ENCODE results near the gene CADM1. TPM values are rescaled to one million over a fixed set of nuclear protein-coding genes. Genes with fewer than 3 reads are reported as not detected.

CADM1 gene
- total and polyA plus RNA-seq, 2 donors (not counting 1 experiment from before 2014, with no cell fraction given) = 15.4 to 86.0 TPM

- Histone ChIP-seq H4K20me1 (ENCODE audit: control insufficient read depth, extremely low read depth, insufficient read depth, low read length) (no peaks in the 10 kb centered on the region), H3K4me1 (ENCODE audit: control insufficient read depth, extremely low read depth, insufficient read depth, low read length) (no peaks in the 10 kb centered on the region), H3K79me2 (ENCODE audit: control insufficient read depth, insufficient read depth, low read length) (no peaks in the 10 kb centered on the region), H2AFZ (ENCODE audit: low read length) (no peak overlapping the region), H3K9me3 (ENCODE audit: control insufficient read depth, insufficient read depth, low read depth, low read length) (no peaks in the 10 kb centered on the region), H3K4me2 (ENCODE audit: extremely low read depth, insufficient read depth, low read length) (no peak overlapping the region), H3K4me3 (replicated peaks in 1 of 4; ENCODE audit: control extremely low read depth in 1 of 4, insufficient read depth in 1 of 4, low read depth in 3 of 4, low read length in 4 of 4) (no peak overlapping the region), H3K36me3 (ENCODE audit: control insufficient read depth, insufficient read depth, low read length) (no peaks in the 10 kb centered on the region), H3K27me3 (ENCODE audit: control insufficient read depth, insufficient read depth, low read length) (no peaks in the 10 kb centered on the region), H3K9ac (ENCODE audit: insufficient read depth, low read length) (no peak overlapping the region), H3K27ac (ENCODE audit: insufficient read depth, low read length) (no peak overlapping the region)
- DNase-seq (ENCODE audit: low read depth in 2 of 2) = no peak
- TF ChIP-seq CTCF (conservative IDR thresholded peaks at IDR 0.05 in 1 of 2, IDR thresholded peaks at IDR 0.05 in 1 of 2; ENCODE audit: low read depth in 1 of 2, low read length in 2 of 2) (peak in 1 of 2 donors; percentile 44), EZH2 (IDR thresholded peaks at IDR 0.05; ENCODE audit: low read length, missing control alignments) (no peak)
Observed at GRCh38 chr11:115215694-115216617, 288.3 kb downstream of the CADM1 start.

- DNase-seq (ENCODE audit: low read depth in 2 of 2) = no peak
- H3K27me3 ChIP-seq (ENCODE audit: control insufficient read depth, insufficient read depth, low read length) = no peaks in the 10 kb centered on the region
- no peaks in the 10 kb centered on the region for H3K9me3 ChIP-seq (ENCODE audit: control insufficient read depth, insufficient read depth, low read depth, low read length)
- no peaks in the 10 kb centered on the region for H3K36me3 ChIP-seq (ENCODE audit: control insufficient read depth, insufficient read depth, low read length)
- H3K4me1 ChIP-seq (ENCODE audit: control insufficient read depth, extremely low read depth, insufficient read depth, low read length) = no peaks in the 10 kb centered on the region
- no peak overlapping the region for H2AFZ ChIP-seq (ENCODE audit: low read length)
- no peaks in the 10 kb centered on the region for H4K20me1 ChIP-seq (ENCODE audit: control insufficient read depth, extremely low read depth, insufficient read depth, low read length)
- H3K27ac ChIP-seq (ENCODE audit: insufficient read depth, low read length) = no peak overlapping the region
- H3K9ac ChIP-seq (ENCODE audit: insufficient read depth, low read length) = no peak overlapping the region
- TF ChIP-seq CTCF (conservative IDR thresholded peaks at IDR 0.05 in 1 of 2, IDR thresholded peaks at IDR 0.05 in 1 of 2; ENCODE audit: low read depth in 1 of 2, low read length in 2 of 2) (no peak), EZH2 (IDR thresholded peaks at IDR 0.05; ENCODE audit: low read length, missing control alignments) (no peak)
- H3K79me2 ChIP-seq (ENCODE audit: control insufficient read depth, insufficient read depth, low read length) = no peaks in the 10 kb centered on the region
- H3K4me2 ChIP-seq (ENCODE audit: extremely low read depth, insufficient read depth, low read length) = no peak overlapping the region
- H3K4me3 ChIP-seq (replicated peaks in 1 of 4; ENCODE audit: control extremely low read depth in 1 of 4, insufficient read depth in 1 of 4, low read depth in 3 of 4, low read length in 4 of 4) = no peak overlapping the region
Observed at GRCh38 chr11:115214644-115215234, 289.5 kb downstream of the CADM1 start.

DNA sequence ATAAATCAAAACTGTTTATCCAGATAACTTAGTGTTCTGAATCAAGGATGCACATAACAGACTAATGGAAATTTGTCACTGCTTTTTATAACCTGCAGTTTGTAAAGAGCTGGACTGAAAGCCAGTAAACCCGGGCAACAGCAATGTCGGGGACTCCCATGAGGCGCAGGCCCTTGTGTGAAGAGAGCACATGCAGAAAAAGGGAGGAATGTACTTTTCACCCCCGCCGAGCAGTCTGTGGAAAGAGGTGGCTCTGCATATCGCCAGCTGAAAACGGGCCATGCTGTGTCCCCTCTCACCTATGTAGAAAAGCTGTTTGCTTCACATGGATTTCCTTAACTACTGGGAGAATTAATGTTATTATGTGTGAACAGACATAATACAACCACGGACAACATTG lies 291.2 kb downstream of the CADM1 start:
- Histone ChIP-seq H3K27ac (ENCODE audit: insufficient read depth, low read length) (no peak overlapping the region), H3K4me3 (replicated peaks in 1 of 4; ENCODE audit: control extremely low read depth in 1 of 4, insufficient read depth in 1 of 4, low read depth in 3 of 4, low read length in 4 of 4) (no peak overlapping the region), H3K79me2 (ENCODE audit: control insufficient read depth, insufficient read depth, low read length) (no peaks in the 10 kb centered on the region), H2AFZ (ENCODE audit: low read length) (no peak overlapping the region), H4K20me1 (ENCODE audit: control insufficient read depth, extremely low read depth, insufficient read depth, low read length) (no peaks in the 10 kb centered on the region), H3K4me2 (ENCODE audit: extremely low read depth, insufficient read depth, low read length) (no peak overlapping the region), H3K9me3 (ENCODE audit: control insufficient read depth, insufficient read depth, low read depth, low read length) (no peaks in the 10 kb centered on the region), H3K9ac (ENCODE audit: insufficient read depth, low read length) (no peak overlapping the region), H3K27me3 (ENCODE audit: control insufficient read depth, insufficient read depth, low read length) (no peaks in the 10 kb centered on the region), H3K4me1 (ENCODE audit: control insufficient read depth, extremely low read depth, insufficient read depth, low read length) (no peaks in the 10 kb centered on the region), H3K36me3 (ENCODE audit: control insufficient read depth, insufficient read depth, low read length) (no peaks in the 10 kb centered on the region)
- TF ChIP-seq EZH2 (IDR thresholded peaks at IDR 0.05; ENCODE audit: low read length, missing control alignments) = no peak
- no peak for TF ChIP-seq CTCF (conservative IDR thresholded peaks at IDR 0.05 in 1 of 2, IDR thresholded peaks at IDR 0.05 in 1 of 2; ENCODE audit: low read depth in 1 of 2, low read length in 2 of 2)
- DNase-seq (ENCODE audit: low read depth in 2 of 2) = no peak
